Right lobe of liver (tissue), 4 donors: ENCODE data around the gene THSD7B.
"Not testable (repeated sequence)": the region's sequence is repeated elsewhere in the genome, so short reads cannot be mapped to it uniquely, and the experiment has no call there.

ENCODE experiments used
- POLR2A ChIP-seq: fragments of 450-650 bp; IDR thresholded peaks from one replicate; pipeline ENCODE4 v1.6.1; 2017; ENCODE audit warnings: antibody characterized with exemption, mild to moderate bottlenecking
- TF ChIP-seq, protein P1 (sequence below), 4 donors: fragments of 200-600 bp in 3 of 4; fragments of 450-650 bp in 1 of 4; IDR thresholded peaks; one replicate each; pipeline versions ENCODE4 v1.5.1 to v1.8.0; 2016 to 2022; ENCODE audit warnings: antibody characterized with exemption in 4 of 4, mild to moderate bottlenecking in 2 of 4
- donor health status: DM: no; HTN: no; CAD: no.
- donor health status: DM: no; HTN: no; CAD: no.
- donor health status: DM: no; HTN: yes; CAD: no.

DNA sequence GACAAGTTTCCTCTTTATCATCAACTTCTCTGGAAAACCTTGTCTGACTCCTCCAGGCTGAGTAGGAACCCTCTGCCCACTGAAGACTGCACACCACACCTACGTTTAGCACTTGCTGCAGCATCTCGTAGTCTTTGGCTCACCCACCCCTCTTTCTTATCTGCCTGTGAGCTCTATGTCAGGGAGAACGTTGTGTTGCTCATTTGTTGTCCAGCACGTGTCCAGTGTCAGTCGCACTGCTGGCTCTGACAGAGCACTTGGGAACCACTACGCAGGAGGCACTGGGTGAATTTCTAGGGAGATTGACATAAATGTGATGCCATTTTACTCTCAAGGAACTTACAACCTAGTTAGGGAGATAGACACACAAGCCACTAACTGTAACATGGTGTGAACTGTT lies 216.3 kb downstream of the THSD7B start:
- TF ChIP-seq, protein P1, sequence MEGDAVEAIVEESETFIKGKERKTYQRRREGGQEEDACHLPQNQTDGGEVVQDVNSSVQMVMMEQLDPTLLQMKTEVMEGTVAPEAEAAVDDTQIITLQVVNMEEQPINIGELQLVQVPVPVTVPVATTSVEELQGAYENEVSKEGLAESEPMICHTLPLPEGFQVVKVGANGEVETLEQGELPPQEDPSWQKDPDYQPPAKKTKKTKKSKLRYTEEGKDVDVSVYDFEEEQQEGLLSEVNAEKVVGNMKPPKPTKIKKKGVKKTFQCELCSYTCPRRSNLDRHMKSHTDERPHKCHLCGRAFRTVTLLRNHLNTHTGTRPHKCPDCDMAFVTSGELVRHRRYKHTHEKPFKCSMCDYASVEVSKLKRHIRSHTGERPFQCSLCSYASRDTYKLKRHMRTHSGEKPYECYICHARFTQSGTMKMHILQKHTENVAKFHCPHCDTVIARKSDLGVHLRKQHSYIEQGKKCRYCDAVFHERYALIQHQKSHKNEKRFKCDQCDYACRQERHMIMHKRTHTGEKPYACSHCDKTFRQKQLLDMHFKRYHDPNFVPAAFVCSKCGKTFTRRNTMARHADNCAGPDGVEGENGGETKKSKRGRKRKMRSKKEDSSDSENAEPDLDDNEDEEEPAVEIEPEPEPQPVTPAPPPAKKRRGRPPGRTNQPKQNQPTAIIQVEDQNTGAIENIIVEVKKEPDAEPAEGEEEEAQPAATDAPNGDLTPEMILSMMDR (IDR thresholded peaks at IDR 0.05), result not testable (repeated sequence)
- TF ChIP-seq POLR2A, result not testable (repeated sequence)
